ENCODE measurements around the gene SASH1. TPM values are rescaled to one million over a fixed set of nuclear protein-coding genes. Genes with fewer than 3 reads are reported as not detected.

Gene SASH1
- total and polyA plus RNA-seq, 2 experiments from 2014 or later, result 7.5 to 7.8 TPM

GRCh38 chr6:148548749-148549140 is 206.1 kb downstream of the SASH1 start:
- 92% methylated on average over 4 of the region's 4 CpGs for WGBS (ENCODE audit: low lambda C conversion rate, missing lambda C conversion rate)
- Histone ChIP-seq H3K27ac (no peak overlapping the region), H4K20me1 (ENCODE audit: insufficient read depth, poor library complexity, severe bottlenecking) (no peaks in the 10 kb centered on the region), H3K27me3 (no peaks in the 10 kb centered on the region), H3K4me1 (ENCODE audit: insufficient read depth) (no peaks in the 10 kb centered on the region), H3K4me2 (no peak overlapping the region), H2AFZ (no peak overlapping the region), H3K9me2 (replicated peaks; ENCODE audit: insufficient read depth) (no peaks in the 10 kb centered on the region), H3K4me3 (no peak overlapping the region), H3K9me3 (ENCODE audit: low read depth) (no peaks in the 10 kb centered on the region), H3K36me3 (replicated peaks; ENCODE audit: insufficient read depth, low read depth) (no peaks in the 10 kb centered on the region), H3K79me2 (no peaks in the 10 kb centered on the region)
- DNase-seq (ENCODE audit: low spot score), result no peak
- TF ChIP-seq EZH2 (IDR thresholded peaks at IDR 0.05; ENCODE audit: borderline replicate concordance), result no peak
- no peak for TF ChIP-seq EZH2phosphoT487 (IDR thresholded peaks at IDR 0.05; ENCODE audit: low read depth, severe bottlenecking, unreplicated experiment)

GRCh38 chr6:148550569-148550968 is 207.9 kb downstream of the SASH1 start:
- Histone ChIP-seq H3K4me1 (ENCODE audit: insufficient read depth) (no peaks in the 10 kb centered on the region), H3K9me2 (replicated peaks; ENCODE audit: insufficient read depth) (no peaks in the 10 kb centered on the region), H3K36me3 (replicated peaks; ENCODE audit: insufficient read depth, low read depth) (no peaks in the 10 kb centered on the region), H3K4me3 (no peak overlapping the region), H4K20me1 (ENCODE audit: insufficient read depth, poor library complexity, severe bottlenecking) (no peaks in the 10 kb centered on the region), H3K9me3 (ENCODE audit: low read depth) (no peaks in the 10 kb centered on the region), H3K27me3 (no peaks in the 10 kb centered on the region), H3K79me2 (no peaks in the 10 kb centered on the region), H2AFZ (no peak overlapping the region), H3K27ac (no peak overlapping the region), H3K4me2 (no peak overlapping the region)
- TF ChIP-seq, protein P1, sequence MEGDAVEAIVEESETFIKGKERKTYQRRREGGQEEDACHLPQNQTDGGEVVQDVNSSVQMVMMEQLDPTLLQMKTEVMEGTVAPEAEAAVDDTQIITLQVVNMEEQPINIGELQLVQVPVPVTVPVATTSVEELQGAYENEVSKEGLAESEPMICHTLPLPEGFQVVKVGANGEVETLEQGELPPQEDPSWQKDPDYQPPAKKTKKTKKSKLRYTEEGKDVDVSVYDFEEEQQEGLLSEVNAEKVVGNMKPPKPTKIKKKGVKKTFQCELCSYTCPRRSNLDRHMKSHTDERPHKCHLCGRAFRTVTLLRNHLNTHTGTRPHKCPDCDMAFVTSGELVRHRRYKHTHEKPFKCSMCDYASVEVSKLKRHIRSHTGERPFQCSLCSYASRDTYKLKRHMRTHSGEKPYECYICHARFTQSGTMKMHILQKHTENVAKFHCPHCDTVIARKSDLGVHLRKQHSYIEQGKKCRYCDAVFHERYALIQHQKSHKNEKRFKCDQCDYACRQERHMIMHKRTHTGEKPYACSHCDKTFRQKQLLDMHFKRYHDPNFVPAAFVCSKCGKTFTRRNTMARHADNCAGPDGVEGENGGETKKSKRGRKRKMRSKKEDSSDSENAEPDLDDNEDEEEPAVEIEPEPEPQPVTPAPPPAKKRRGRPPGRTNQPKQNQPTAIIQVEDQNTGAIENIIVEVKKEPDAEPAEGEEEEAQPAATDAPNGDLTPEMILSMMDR (IDR thresholded peaks at IDR 0.05; ENCODE audit: poor library complexity), result no peak
- TF ChIP-seq EZH2 (IDR thresholded peaks at IDR 0.05; ENCODE audit: borderline replicate concordance) (no peak), EZH2phosphoT487 (IDR thresholded peaks at IDR 0.05; ENCODE audit: low read depth, severe bottlenecking, unreplicated experiment) (no peak)
- WGBS (ENCODE audit: low lambda C conversion rate, missing lambda C conversion rate), result 72% methylated on average over 7 of the region's 7 CpGs
- no peak for DNase-seq (ENCODE audit: low spot score)

- Histone ChIP-seq H2AFZ (no peak overlapping the region), H3K9me3 (ENCODE audit: low read depth) (no peaks in the 10 kb centered on the region), H3K79me2 (no peaks in the 10 kb centered on the region), H3K27ac (no peak overlapping the region), H3K27me3 (no peaks in the 10 kb centered on the region), H3K4me2 (no peak overlapping the region), H3K4me1 (ENCODE audit: insufficient read depth) (no peaks in the 10 kb centered on the region), H3K36me3 (replicated peaks; ENCODE audit: insufficient read depth, low read depth) (no peaks in the 10 kb centered on the region), H4K20me1 (ENCODE audit: insufficient read depth, poor library complexity, severe bottlenecking) (no peaks in the 10 kb centered on the region), H3K4me3 (no peak overlapping the region), H3K9me2 (replicated peaks; ENCODE audit: insufficient read depth) (no peaks in the 10 kb centered on the region)
- WGBS (ENCODE audit: low lambda C conversion rate, missing lambda C conversion rate), result 92% methylated on average over 1 of the region's 1 CpG
- TF ChIP-seq EZH2 (IDR thresholded peaks at IDR 0.05; ENCODE audit: borderline replicate concordance), result no peak
- TF ChIP-seq, protein P1 (IDR thresholded peaks at IDR 0.05; ENCODE audit: poor library complexity), result no peak
- no peak for TF ChIP-seq EZH2phosphoT487 (IDR thresholded peaks at IDR 0.05; ENCODE audit: low read depth, severe bottlenecking, unreplicated experiment)
- DNase-seq (ENCODE audit: low spot score), result no peak
These were observed 208.6 kb downstream of the SASH1 start for GRCh38 chr6:148551226-148551625.

DNA sequence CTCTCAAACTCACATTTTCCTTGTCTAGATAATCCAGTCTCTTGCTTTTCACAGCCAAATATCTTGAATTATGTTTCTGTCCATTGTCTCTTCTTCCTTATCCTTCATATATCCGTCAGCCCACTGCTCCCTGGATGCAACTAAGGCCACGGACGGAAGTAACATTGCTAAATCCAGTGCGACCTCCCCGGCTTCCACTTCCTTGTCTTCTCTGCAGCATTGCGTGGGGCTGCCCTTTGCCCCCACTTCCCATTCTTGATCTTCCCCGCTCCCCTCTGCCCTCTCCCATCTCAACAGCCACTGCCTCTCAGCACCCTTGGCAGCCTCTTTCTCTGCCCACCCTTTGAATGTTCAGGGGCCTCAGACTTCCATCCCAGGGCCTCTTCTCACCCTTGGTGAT is 213.8 kb downstream of the SASH1 start:
- H3K79me2 ChIP-seq, result no peaks in the 10 kb centered on the region
- no peaks in the 10 kb centered on the region for H3K27me3 ChIP-seq
- H3K9me2 ChIP-seq (replicated peaks; ENCODE audit: insufficient read depth), result no peaks in the 10 kb centered on the region
- no peak overlapping the region for H3K27ac ChIP-seq
- H4K20me1 ChIP-seq (ENCODE audit: insufficient read depth, poor library complexity, severe bottlenecking), result no peaks in the 10 kb centered on the region
- no peaks in the 10 kb centered on the region for H3K4me1 ChIP-seq (ENCODE audit: insufficient read depth)
- H3K4me3 ChIP-seq, result no peak overlapping the region
- WGBS (ENCODE audit: low lambda C conversion rate, missing lambda C conversion rate), result 59% methylated on average over 7 of the region's 7 CpGs
- H3K4me2 ChIP-seq, result no peak overlapping the region
- H3K36me3 ChIP-seq (replicated peaks; ENCODE audit: insufficient read depth, low read depth), result no peaks in the 10 kb centered on the region
- DNase-seq (ENCODE audit: low spot score), result no peak
- H2AFZ ChIP-seq, result no peak overlapping the region
- H3K9me3 ChIP-seq (ENCODE audit: low read depth), result no peaks in the 10 kb centered on the region
- TF ChIP-seq EZH2 (IDR thresholded peaks at IDR 0.05; ENCODE audit: borderline replicate concordance) (no peak), EZH2phosphoT487 (IDR thresholded peaks at IDR 0.05; ENCODE audit: low read depth, severe bottlenecking, unreplicated experiment) (no peak)
- TF ChIP-seq, protein P1 (IDR thresholded peaks at IDR 0.05; ENCODE audit: poor library complexity), result no peak
